Occipital lobe (tissue), 2 donors: ENCODE measurements around the gene PTCD2. TPM values are rescaled to one million over a fixed set of nuclear protein-coding genes. Genes with fewer than 3 reads are reported as not detected.
A peak's percentile ranks its signal among the peaks of the same experiment; 100 is the strongest.
"Not testable (repeated sequence)": the region's sequence is repeated elsewhere in the genome, so short reads cannot be mapped to it uniquely, and the experiment has no call there.

Experiments
- DNase-seq: peaks from one replicate; lab custom pipeline; 2025; lab: John Stamatoyannopoulos, UW
- total RNA-seq: library from RNA; depleted of rRNA; stranded (reverse); fragments of >200 nt; gene quantifications from one replicate; pipeline ENCODE4 v1.2.3, GENCODE V29; 2014

The PTCD2 gene
- total RNA-seq, 1 donor from 2014 or later = 10.5 TPM

DNA sequence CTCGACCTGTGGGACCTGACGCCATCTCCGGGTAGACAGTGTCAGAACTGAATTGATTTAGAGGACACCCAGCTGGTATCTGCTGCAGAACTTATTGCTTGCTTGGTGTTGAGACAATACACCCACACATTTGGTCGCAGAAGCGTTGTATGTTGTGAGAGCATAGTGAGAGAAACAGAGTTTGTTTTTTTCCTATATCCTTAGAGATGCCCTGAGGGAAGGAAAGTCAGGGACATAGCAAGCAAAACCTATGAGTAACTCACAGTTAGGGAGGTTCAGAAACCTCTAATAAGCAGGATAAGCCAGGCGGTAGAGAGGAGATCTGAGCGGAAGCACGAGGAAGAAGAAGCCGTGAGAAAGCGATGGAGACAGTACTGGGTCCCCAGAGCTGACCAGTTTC, 59.8 kb downstream of the PTCD2 start:
- DNase-seq = no peak

DNA sequence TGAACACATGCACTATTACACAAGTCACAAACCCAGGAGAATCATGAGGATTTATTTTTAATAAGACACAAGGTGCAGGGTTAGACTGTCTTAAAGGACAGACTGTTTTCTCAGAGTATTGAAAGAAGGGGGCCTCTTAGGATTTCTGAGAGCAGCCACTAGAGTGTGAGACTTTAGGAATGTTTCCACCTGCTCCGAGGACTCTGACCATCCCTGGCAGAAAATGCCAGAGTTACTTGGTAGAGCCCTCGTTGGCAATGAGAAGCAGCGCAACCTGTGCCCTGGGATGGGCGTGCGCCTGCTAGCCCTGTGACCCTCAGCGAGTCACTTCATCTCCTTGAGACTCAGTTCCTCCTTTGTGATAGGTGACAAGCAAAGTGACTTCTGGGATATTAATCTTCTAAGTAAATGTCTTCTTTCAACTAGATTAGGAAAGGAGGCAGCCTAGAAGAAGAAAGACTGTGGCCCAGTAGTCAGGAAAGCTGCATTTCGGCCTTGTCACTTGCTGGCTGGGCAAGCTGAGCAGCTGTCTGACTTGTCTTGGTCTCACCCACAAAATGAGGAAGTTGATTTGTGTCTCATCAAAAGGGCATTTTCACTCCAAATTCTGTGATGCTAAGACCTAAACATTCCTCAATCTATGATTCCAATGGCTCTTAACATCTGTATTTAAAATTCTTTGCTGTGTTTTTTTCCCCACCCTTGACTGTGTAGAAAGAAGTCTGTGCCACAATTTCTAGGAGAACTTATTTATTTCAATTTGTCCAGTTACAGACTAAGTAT, 60.5 kb downstream of the PTCD2 start:
- no peak for DNase-seq

GRCh38 chr5:72383280-72383679, 63.1 kb downstream of the PTCD2 start:
- no peak for DNase-seq

GRCh38 chr5:72383726-72384125, 63.6 kb downstream of the PTCD2 start:
- no peak for DNase-seq

- DNase-seq = no peak
These were observed 66.5 kb downstream of the PTCD2 start for GRCh38 chr5:72386639-72387038.

- no peak for DNase-seq
These were observed 67.8 kb downstream of the PTCD2 start for GRCh38 chr5:72387985-72388384.

- peak; percentile 2 for DNase-seq
These were observed 68.5 kb downstream of the PTCD2 start for GRCh38 chr5:72388646-72389045.

DNA sequence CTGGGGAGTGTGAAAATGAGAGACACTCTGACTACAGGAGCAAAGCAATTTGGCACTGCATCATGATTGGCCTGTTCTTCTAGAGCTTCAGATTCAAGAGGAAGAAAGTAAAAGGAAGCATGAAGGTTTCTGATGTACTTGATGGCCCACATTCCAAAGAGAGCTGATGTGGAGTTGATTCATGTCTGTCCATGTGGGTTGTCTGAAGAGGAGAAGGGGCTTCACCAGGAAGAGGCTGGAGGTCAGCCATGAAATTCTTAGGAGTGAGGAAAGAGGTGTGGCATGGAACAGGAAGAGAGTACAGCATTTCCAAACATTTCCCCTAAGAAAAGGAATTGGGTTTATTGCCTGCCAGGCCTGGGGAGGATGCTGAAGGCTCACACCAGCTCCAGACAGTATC, 70.7 kb downstream of the PTCD2 start:
- no peak for DNase-seq

DNA sequence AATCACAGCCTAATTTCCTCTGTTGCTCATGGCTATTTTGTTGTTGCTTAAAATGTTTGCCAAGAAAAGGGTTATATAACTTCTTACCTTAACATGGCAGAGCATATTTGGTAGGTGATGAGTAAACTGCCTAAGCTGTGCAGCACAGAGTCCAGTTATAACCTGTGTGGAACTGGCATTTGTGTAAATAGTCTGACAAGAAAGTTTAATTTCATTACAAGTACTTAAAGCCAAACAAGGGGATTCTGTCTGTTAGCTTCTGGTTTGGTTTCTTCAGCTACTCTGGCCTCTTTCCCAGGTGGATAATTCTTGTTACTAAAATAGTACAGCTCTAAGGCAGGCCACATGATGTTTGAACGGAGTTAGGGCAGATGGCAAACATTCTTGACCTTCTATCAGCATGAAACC, 72.2 kb downstream of the PTCD2 start:
- no peak for DNase-seq

DNA sequence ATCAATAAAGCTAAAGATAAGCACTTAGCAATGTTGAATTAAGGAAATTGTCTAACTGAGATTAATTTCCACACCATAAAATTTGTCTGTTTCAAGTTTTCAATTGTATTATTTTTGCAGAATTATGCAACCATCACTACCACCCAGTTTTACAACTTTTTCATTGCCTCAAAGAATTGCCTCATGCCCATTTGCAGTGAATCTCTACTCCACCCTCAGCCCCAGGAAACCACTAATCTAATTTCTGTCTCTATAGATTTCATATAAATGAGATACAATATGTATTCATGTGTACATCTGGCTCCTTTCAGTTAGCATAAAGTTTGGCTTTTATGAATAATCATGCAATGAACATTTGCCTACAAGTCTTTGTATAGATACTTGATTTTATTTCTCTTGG, 72.9 kb downstream of the PTCD2 start:
- no peak for DNase-seq

GRCh38 chr5:72394688-72395087, 74.5 kb downstream of the PTCD2 start:
- DNase-seq = no peak

DNA sequence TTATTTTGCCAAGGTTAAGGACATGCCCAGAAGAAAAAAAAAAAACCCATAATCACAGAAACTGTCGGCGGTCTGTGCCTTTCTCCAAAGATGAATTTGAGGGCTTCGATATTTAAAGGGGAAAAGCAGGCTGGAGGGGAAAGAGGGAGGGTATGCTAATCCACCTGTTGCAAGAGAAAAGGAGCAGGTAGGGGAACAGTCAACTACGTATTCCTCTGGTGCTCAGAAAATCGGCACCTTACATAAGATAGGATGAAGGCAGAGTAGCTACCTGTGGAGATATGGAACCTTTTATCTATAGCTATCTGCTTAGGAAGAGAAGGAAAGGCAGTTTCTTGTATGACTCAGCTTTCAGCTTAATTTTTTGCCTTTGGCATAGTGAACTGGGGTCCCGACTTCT, 77.7 kb downstream of the PTCD2 start:
- no peak for DNase-seq

- no peak for DNase-seq
These were observed 80.8 kb downstream of the PTCD2 start for GRCh38 chr5:72400950-72401349.

GRCh38 chr5:72402381-72402890, 82.3 kb downstream of the PTCD2 start:
- no peak for DNase-seq

GRCh38 chr5:72402959-72403628, 82.9 kb downstream of the PTCD2 start:
- DNase-seq = no peak

DNA sequence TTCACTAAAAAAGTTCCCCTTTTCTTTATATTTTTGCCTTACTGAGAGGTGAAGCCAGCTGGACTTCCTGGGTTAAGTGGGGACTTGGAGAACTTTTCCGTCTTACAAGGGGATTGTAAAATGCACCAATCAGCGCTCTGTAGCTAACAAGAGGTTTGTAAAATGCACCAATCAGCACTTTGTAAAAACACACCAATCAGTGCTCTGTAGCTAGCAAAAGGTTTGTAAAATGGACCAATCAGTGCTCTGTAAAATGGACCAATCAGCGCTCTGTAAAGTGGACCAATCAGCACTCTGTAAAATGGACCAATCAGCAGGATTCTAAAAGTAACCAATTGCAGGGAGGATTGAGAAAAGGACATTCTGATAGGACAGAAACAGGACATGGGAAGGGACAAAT, 84.6 kb downstream of the PTCD2 start:
- not testable (repeated sequence) for DNase-seq

GRCh38 chr5:72407078-72407477, 86.9 kb downstream of the PTCD2 start:
- no peak for DNase-seq

GRCh38 chr5:72407541-72407940, 87.4 kb downstream of the PTCD2 start:
- DNase-seq = no peak

- no peak for DNase-seq
These were observed 88.0 kb downstream of the PTCD2 start for GRCh38 chr5:72408127-72408526.

GRCh38 chr5:72408603-72409002, 88.4 kb downstream of the PTCD2 start:
- no peak for DNase-seq

DNA sequence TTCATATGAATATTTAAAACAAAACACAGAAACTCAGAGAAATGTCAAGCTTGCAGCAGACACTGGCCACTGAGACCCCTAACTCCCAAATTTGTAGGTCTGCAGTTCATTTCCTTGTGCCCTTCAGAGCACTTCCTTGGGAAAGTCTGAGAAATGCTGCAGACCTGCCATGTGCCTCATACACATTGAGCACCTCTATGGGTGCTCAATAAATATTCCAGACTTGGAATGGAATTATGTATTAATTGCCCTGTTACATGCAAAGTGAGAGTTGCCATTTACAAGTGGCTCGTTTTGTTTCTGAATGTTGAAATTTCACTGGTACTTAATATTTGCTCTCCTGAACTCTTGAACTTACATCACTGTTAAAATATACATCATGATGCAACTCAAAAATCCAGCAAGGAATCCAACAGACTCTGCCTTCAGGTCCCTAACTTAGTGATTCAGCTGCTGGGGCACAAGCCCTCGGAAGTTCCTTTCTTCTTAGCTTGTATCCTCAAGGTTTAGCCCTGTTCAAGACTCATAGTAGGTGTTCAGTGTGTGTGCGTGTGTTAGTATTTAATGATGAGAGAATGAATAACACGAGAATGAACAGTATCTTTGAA, 90.6 kb downstream of the PTCD2 start:
- DNase-seq = no peak

DNA sequence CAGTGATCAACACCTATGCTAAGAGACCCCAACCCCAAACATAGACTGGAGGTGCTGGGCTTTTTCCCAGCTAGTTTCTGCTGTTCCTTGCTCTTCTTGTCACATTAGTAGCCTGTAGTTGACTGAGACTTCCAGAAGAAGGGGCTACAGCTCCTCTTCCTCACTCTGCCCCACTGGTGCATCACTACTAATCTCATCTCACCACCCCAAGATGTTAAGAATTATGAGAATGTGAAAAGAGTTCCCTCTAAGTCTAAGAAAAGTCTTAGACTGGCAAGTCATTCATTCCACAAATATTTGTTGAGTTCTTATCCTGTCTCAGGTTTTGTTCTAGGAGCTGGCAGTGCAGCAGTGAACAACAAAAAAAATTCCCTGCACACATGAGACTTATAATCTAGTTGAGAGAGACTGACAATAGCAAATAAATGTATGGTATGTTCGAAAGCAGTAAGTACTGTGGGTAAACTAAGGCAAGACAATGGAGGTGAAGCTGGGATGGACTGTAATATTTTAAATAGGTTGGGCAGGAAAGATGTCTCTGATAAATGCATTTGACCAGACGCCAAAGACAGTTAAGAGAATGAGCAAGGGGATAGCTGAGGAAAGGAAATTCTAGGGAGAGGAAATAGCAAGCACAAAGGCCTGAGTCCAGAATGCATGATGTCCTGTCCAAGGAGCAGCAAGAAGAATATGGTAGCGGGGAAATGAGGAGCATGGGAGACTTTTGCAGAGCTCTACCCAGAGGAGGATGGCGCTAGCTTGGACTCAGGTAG, 92.3 kb downstream of the PTCD2 start:
- no peak for DNase-seq
